Ovary (tissue), 3 donors: ENCODE results near the gene GTF3C6.

Experiments
- POLR2A ChIP-seq: fragments of 450-650 bp; IDR thresholded peaks from one replicate; pipeline ENCODE4 v1.6.1; 2017; ENCODE audit warnings: antibody characterized with exemption, mild to moderate bottlenecking, moderate library complexity
- TF ChIP-seq, protein P1 (sequence below), 3 donors: fragments of 450-650 bp in 2 of 3; fragments of 200-600 bp in 1 of 3; IDR thresholded peaks; one replicate each; pipeline versions ENCODE4 v1.5.1 to v1.8.0; 2016 to 2022; ENCODE audit warnings: antibody characterized with exemption in 3 of 3, mild to moderate bottlenecking in 1 of 3
- donor health status: DM: no; HTN: no; CAD: no.

DNA sequence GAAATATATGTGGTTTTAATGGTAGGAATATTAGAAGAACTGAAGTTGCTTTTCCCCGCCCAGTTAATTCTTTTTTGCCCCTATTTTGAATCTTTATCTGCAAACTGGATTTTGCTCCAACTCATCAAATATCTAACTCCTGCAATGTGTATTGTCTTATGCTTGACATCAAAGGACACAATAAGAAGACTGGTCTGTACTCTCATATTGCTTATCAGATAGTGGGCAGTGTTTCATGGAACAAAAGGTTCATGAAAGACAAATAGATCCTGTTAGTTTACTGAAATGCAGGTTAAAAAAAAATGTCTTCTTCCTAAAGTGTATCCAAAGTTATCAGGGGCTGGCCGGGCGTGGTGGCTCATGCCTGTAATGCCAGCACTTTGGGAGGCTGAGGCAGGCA lies 27.7 kb upstream of the GTF3C6 start:
- TF ChIP-seq, protein P1, sequence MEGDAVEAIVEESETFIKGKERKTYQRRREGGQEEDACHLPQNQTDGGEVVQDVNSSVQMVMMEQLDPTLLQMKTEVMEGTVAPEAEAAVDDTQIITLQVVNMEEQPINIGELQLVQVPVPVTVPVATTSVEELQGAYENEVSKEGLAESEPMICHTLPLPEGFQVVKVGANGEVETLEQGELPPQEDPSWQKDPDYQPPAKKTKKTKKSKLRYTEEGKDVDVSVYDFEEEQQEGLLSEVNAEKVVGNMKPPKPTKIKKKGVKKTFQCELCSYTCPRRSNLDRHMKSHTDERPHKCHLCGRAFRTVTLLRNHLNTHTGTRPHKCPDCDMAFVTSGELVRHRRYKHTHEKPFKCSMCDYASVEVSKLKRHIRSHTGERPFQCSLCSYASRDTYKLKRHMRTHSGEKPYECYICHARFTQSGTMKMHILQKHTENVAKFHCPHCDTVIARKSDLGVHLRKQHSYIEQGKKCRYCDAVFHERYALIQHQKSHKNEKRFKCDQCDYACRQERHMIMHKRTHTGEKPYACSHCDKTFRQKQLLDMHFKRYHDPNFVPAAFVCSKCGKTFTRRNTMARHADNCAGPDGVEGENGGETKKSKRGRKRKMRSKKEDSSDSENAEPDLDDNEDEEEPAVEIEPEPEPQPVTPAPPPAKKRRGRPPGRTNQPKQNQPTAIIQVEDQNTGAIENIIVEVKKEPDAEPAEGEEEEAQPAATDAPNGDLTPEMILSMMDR (IDR thresholded peaks at IDR 0.05), result no peak
- TF ChIP-seq POLR2A, result no peak
